Adrenal gland (tissue), 12 donors: ENCODE results near the gene AGPAT1. TPM values are rescaled to one million over a fixed set of nuclear protein-coding genes. Genes with fewer than 3 reads are reported as not detected.

Experiments
- DNase-seq, 7 donors: peaks; one replicate each; pipeline ENCODE4 v3.0.0-alpha.2; 2019 to 2020
- H3K27ac ChIP-seq, 5 donors: fragments of 200-600 bp; sonication (generic) in 4 of 5; 1 replicate in 3 of 5; 2 replicates in 2 of 5; pipeline versions ENCODE4 v1.5.1 to v1.8.0; 2016 to 2020; ENCODE audit warnings: mild to moderate bottlenecking in 1 of 5
- H3K27me3 ChIP-seq: fragments of 200-600 bp; 2 replicates; pipeline ENCODE4 v1.8.0; 2021
- H3K36me3 ChIP-seq, 2 donors: fragments of 200-600 bp; replicated peaks in 1 of 2; 1 replicate in 1 of 2; 2 replicates in 1 of 2; pipeline versions ENCODE4 v1.5.1 to v1.8.0; 2018 to 2022
- H3K4me1 ChIP-seq, 2 donors: fragments of 200-600 bp; replicated peaks in 1 of 2; 1 replicate in 1 of 2; 2 replicates in 1 of 2; pipeline versions ENCODE4 v1.5.1 to v1.8.0; 2018 to 2021
- H3K4me3 ChIP-seq, 4 donors: fragments of 200-600 bp; sonication (generic) in 3 of 4; one replicate each; pipeline ENCODE4 v1.5.1; 2016 to 2018
- H3K9me3 ChIP-seq, 3 donors: fragments of 200-600 bp; sonication (generic) in 1 of 3; replicated peaks in 1 of 3; 1 replicate in 2 of 3; 2 replicates in 1 of 3; pipeline versions ENCODE4 v1.5.1 to v1.8.0; 2016 to 2021
- POLR2A ChIP-seq, 2 donors: fragments of 450-650 bp; IDR thresholded peaks; one replicate each; pipeline ENCODE4 v1.6.1; 2017; ENCODE audit warnings: antibody characterized with exemption in 2 of 2, mild to moderate bottlenecking in 2 of 2, moderate library complexity in 1 of 2
- WGBS, 4 donors: extraction: QIAGEN DNeasy Blood & Tissue Kit in 2 of 4; methylation state at CpG; one replicate each; pipeline versions ENCODE4 v1.1.5 to v1.1.7; 2013 to 2017; 5-methylcytosine and 5-hydroxymethylcytosine counted together
- intact Hi-C, 2 donors: fragments of 100-400 bp; cut with DNase I; formaldehyde crosslinking; loops; one replicate each; pipeline versions ENCODE4 v1.14.1 to v1.15.0; 2022 to 2023
- polyA plus RNA-seq, 3 donors: library from polyadenylated mRNA; stranded (reverse); fragments of 200-250 nt in 2 of 3; fragments of 350-450 nt in 1 of 3; fragmentation: Illumina TruSeq in 1 of 3; extraction: RNeasy Lipid Tissue Mini Kit (QIAGEN cat#74804) in 1 of 3; gene quantifications; one replicate each; pipeline ENCODE4 v1.2.3, GENCODE V29; 2013 to 2014
- total RNA-seq, 9 donors: library from RNA; depleted of rRNA in 4 of 9; stranded (reverse); fragments of >200 nt in 4 of 9; fragments of 120-200 nt in 1 of 9; fragmentation: NEBNext Ultra II Directional in 1 of 9; extraction: Animal tissue kit (Norgen Biotek cat#: 25700) in 1 of 9; gene quantifications; one replicate each; pipeline versions ENCODE4 v1.1.0 to v1.2.4, GENCODE V29; 2013 to 2023
- TF ChIP-seq, protein P1 (sequence below), 6 experiments: fragments of 450-650 bp in 4 of 6; fragments of 200-600 bp in 2 of 6; sonication (generic) in 1 of 6; IDR thresholded peaks; 1 replicate in 5 of 6; 2 replicates in 1 of 6; pipeline versions ENCODE4 v1.5.1 to v1.8.0; 2016 to 2021; ENCODE audit warnings: antibody characterized with exemption in 6 of 6, mild to moderate bottlenecking in 2 of 6, moderate library complexity in 1 of 6
- donor health status: healthy with polysubstance abuse.
- donor health status: Bipolar disorder and iron deficiency.
- donor health status: DM: yes; HTN: yes; CAD: no.
- donor health status: DM: no; HTN: no; CAD: no.
- donor health status: DM: no; HTN: no; CAD: no.
- donor health status: DM: yes; HTN: yes; CAD: no.

The AGPAT1 gene
- total and polyA plus RNA-seq, 12 donors: 51.9 to 91.9 (median 68.5) TPM

DNA sequence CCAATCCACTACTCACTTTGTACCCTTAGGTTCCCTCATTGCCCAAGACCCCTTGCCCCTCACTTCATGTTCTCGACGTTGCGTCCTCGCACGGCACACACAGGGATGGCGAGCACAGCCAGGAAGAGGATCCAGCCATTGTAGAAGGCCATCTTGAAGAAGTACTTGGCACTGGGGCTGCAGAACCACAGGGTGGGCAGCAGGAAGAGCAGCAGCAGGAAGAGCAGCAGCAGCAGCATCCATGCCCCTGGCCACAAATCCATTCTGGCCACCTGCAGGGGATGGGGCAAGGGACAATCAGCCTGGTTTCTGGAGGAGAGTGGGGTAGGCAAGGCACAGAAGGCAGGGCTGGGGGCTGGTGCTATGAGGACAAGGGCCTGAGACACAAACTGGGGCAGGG is 4.7 kb downstream of the AGPAT1 start:
- no peak for TF ChIP-seq POLR2A (IDR thresholded peaks at IDR 0.05)
- TF ChIP-seq, protein P1, sequence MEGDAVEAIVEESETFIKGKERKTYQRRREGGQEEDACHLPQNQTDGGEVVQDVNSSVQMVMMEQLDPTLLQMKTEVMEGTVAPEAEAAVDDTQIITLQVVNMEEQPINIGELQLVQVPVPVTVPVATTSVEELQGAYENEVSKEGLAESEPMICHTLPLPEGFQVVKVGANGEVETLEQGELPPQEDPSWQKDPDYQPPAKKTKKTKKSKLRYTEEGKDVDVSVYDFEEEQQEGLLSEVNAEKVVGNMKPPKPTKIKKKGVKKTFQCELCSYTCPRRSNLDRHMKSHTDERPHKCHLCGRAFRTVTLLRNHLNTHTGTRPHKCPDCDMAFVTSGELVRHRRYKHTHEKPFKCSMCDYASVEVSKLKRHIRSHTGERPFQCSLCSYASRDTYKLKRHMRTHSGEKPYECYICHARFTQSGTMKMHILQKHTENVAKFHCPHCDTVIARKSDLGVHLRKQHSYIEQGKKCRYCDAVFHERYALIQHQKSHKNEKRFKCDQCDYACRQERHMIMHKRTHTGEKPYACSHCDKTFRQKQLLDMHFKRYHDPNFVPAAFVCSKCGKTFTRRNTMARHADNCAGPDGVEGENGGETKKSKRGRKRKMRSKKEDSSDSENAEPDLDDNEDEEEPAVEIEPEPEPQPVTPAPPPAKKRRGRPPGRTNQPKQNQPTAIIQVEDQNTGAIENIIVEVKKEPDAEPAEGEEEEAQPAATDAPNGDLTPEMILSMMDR (IDR thresholded peaks at IDR 0.05): no peak
- H3K27me3 ChIP-seq: no peaks in the 10 kb centered on the region
- no peak overlapping the region for H3K27ac ChIP-seq
- intact Hi-C loops: no loop called here
- no peak for DNase-seq
- peaks cover 11 to 18% of the 10 kb centered on the region in 2 donors for H3K4me1 ChIP-seq
- peaks cover 0 to 41% of the 10 kb centered on the region in 2 donors for H3K36me3 ChIP-seq
- WGBS, 4 donors: 94 to 97% (median 95%) methylated on average over 6 of the region's 6 CpGs
- H3K4me3 ChIP-seq: no peak overlapping the region
- H3K9me3 ChIP-seq: no peaks in the 10 kb centered on the region

DNA sequence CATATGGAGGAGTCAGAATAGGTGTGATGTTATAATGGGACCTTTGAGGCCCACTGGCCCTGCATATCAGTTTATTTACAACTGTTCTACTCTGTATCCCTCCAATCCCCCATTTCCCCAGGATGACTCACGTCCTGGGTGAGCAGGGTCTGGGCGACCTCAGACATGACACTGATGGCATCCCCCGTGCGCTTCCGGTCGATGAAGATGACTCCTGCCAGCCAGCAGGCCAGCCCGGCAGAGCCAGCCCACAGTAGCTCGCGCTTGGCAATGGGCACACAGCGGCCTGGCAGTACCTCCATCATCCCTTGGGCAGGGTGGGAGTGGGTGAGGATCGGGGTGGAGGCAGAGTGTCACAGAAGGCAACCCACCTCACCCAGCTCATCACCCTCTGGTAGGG is 5.6 kb downstream of the AGPAT1 start:
- H3K27ac ChIP-seq: no peak overlapping the region
- peaks cover 0 to 41% of the 10 kb centered on the region in 2 donors for H3K36me3 ChIP-seq

DNA sequence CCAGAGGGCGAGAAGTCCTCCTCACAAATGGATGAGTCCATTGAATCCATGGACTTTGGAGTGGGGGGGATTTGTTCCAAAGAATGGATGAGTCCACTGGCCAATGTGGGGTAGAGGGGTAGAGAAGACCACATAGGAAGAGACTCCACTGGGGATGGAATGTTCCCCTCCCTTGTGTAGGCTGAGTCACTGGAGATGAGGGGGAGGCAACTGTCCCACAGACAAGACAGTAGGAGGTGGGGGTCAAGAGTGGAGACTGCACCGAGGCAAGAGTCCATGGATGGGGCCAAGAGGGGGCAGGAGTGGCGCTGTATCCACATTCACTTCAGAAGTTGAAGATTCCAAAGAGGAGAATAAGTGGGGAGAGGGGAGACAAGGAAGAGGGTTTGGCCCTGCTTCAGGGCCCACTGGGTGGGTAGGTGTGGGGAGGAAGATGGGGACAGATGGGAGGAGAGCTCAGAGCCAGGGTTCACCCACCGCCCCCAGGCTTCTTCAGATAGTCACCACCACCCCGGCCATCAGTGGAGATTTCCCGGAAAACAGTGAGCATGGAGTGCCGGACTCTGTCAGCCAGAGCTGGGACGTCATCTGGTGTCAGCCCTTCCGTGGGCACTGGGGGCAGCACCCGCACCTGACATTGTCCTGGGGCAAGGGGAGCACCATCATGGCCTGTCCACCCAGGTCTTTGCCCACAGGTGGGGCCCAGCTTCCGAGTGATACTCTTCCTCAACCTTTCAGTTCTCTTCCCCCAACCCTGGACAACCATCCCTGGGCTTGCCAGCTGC is 6.9 kb downstream of the AGPAT1 start:
- no peak overlapping the region for H3K4me3 ChIP-seq
- WGBS, 4 donors: 74 to 89% (median 84%) methylated on average over 7 to 11 of the region's 11 CpGs
- no peak for DNase-seq
- peak overlapping the region in 1 of 5 donors; percentile 10 for H3K27ac ChIP-seq
- intact Hi-C loops: loop anchor here in 1 of 2 donors (10.0 kb wide), 1 partner anchor 54 kb away; no protein-coding TSS in a partner anchor
- no peaks in the 10 kb centered on the region for H3K27me3 ChIP-seq
- peaks cover 0 to 41% of the 10 kb centered on the region in 2 donors for H3K36me3 ChIP-seq
- TF ChIP-seq POLR2A (IDR thresholded peaks at IDR 0.05): no peak
- TF ChIP-seq, protein P1 (IDR thresholded peaks at IDR 0.05): no peak
- H3K4me1 ChIP-seq: peaks cover 0 to 6% of the 10 kb centered on the region in 2 donors
- H3K9me3 ChIP-seq: no peaks in the 10 kb centered on the region

More for the DNA sequence above, 5.6 kb downstream of the AGPAT1 start:
- Histone ChIP-seq H3K4me3 (no peak overlapping the region), H3K4me1 (peaks cover 6 to 15% of the 10 kb centered on the region in 2 donors), H3K27me3 (no peaks in the 10 kb centered on the region), H3K9me3 (no peaks in the 10 kb centered on the region)
- intact Hi-C loops: no loop called here
- TF ChIP-seq, protein P1 (IDR thresholded peaks at IDR 0.05): no peak
- TF ChIP-seq POLR2A (IDR thresholded peaks at IDR 0.05): no peak
- no peak for DNase-seq
- 91 to 97% (median 94%) methylated on average over 8 to 11 of the region's 11 CpGs for WGBS, 4 donors

DNA sequence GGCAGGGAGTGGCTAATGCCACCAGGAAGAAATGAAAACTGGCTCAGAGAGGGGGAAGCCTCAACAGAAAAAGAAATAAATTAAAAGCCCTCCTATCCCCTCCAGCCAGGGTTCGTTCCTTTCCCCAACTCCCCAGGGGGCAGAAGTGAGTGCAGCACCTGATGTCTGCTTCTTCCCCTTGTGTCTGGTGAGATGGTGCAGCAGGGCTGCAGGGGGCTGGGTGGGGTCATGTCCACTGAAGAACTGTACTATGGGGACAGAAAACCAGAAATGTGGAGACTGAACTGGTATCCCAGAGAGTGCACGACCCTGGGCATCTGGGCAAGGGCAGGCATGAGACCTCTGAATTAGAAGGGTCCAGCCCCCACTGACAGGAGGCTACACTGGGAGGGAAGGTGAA is 7.5 kb downstream of the AGPAT1 start:
- intact Hi-C loops: loop anchor here in 1 of 2 donors (10.0 kb wide), 1 partner anchor 54 kb away; no protein-coding TSS in a partner anchor
- Histone ChIP-seq H3K27ac (peak overlapping the region in 1 of 5 donors; percentile 10), H3K27me3 (no peaks in the 10 kb centered on the region), H3K36me3 (peaks cover 0 to 41% of the 10 kb centered on the region in 2 donors), H3K4me3 (no peak overlapping the region), H3K4me1 (peaks cover 0 to 6% of the 10 kb centered on the region in 2 donors), H3K9me3 (no peaks in the 10 kb centered on the region)
- no peak for TF ChIP-seq POLR2A (IDR thresholded peaks at IDR 0.05)
- TF ChIP-seq, protein P1 (IDR thresholded peaks at IDR 0.05): no peak
- 76 to 88% (median 85%) methylated on average over 2 of the region's 2 CpGs for WGBS, 4 donors
- no peak for DNase-seq
